GM23338 (cell line): ENCODE data around the gene PCP4.

Experiments used
- EZH2 ChIP-seq: fragments of 200-600 bp; sonication (generic); IDR thresholded peaks from one replicate; pipeline ENCODE4 v1.8.0; 2017; ENCODE audit warnings: antibody characterized with exemption, mild to moderate bottlenecking, low read depth; ENCODE audit not compliant: unreplicated experiment
- EZH2phosphoT487 ChIP-seq: fragments of 200-600 bp; sonication (generic); IDR thresholded peaks from one replicate; pipeline ENCODE4 v1.8.1; 2018; ENCODE audit warnings: antibody characterized with exemption; ENCODE audit not compliant: unreplicated experiment
- POLR2AphosphoS5 ChIP-seq: IDR thresholded peaks from 2 replicates; pipeline ENCODE4 v1.6.1; 2016; ENCODE audit warnings: antibody characterized with exemption, low read depth
- TF ChIP-seq, protein P1 (sequence below), 2 experiments: fragments of 200-600 bp in 1 of 2; sonication (generic) in 1 of 2; conservative IDR thresholded peaks; 2 replicates each; pipeline versions ENCODE4 v1.5.1 to v1.6.1; 2016 to 2017; ENCODE audit warnings: antibody characterized with exemption in 2 of 2, low read depth in 2 of 2, mild to moderate bottlenecking in 2 of 2, moderate library complexity in 1 of 2
- TF ChIP-seq, protein P2 (sequence below): IDR thresholded peaks from 2 replicates; pipeline ENCODE4 v1.6.1; 2016; ENCODE audit warnings: antibody characterized with exemption
- TF ChIP-seq, protein P3 (sequence below): IDR thresholded peaks from one replicate; pipeline ENCODE4 v1.6.1; 2018; ENCODE audit warnings: antibody characterized with exemption; ENCODE audit not compliant: unreplicated experiment

DNA sequence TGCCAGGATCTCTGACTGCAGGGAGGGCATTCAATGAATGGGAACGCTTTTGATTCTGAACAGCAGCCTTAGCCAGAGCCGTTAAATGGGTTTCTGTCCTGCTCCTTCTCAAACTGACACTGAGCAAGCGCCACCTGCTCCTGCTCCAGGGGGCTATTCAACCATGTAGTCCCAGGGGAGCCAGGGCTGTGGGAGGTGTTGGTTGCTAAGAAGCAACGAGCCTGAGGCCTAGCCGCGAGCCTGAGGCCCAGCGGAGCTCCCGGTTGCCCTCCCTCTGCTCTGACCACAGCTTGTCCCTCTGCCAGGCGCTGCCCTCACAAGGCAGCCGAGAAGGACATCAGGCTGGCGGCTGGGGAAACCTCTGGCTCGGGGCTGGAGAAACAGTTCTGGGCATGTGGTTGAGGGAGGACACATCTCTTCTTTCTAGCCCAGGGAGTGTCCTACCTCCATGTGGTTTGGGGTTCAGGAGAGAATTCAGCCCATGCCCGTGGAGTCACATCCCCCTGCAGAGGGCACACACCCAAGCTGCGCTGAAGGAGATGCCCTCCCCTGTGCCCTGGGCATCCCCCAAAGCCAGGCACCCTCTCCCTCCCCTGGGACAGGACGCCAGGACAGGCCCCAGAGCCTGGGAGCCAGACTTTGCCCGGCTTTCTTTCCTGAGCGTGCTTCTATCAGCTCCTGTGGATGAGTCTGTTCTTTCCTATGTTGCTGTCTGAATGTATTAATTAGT lies 18.0 kb downstream of the PCP4 start:
- TF ChIP-seq EZH2 (no peak), EZH2phosphoT487 (no peak), POLR2AphosphoS5 (no peak)
- TF ChIP-seq, protein P1, sequence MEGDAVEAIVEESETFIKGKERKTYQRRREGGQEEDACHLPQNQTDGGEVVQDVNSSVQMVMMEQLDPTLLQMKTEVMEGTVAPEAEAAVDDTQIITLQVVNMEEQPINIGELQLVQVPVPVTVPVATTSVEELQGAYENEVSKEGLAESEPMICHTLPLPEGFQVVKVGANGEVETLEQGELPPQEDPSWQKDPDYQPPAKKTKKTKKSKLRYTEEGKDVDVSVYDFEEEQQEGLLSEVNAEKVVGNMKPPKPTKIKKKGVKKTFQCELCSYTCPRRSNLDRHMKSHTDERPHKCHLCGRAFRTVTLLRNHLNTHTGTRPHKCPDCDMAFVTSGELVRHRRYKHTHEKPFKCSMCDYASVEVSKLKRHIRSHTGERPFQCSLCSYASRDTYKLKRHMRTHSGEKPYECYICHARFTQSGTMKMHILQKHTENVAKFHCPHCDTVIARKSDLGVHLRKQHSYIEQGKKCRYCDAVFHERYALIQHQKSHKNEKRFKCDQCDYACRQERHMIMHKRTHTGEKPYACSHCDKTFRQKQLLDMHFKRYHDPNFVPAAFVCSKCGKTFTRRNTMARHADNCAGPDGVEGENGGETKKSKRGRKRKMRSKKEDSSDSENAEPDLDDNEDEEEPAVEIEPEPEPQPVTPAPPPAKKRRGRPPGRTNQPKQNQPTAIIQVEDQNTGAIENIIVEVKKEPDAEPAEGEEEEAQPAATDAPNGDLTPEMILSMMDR (conservative IDR thresholded peaks at IDR 0.05; ENCODE audit: low read depth in 2 of 2) = no peak
- TF ChIP-seq, protein P2, sequence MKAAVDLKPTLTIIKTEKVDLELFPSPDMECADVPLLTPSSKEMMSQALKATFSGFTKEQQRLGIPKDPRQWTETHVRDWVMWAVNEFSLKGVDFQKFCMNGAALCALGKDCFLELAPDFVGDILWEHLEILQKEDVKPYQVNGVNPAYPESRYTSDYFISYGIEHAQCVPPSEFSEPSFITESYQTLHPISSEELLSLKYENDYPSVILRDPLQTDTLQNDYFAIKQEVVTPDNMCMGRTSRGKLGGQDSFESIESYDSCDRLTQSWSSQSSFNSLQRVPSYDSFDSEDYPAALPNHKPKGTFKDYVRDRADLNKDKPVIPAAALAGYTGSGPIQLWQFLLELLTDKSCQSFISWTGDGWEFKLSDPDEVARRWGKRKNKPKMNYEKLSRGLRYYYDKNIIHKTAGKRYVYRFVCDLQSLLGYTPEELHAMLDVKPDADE = no peak
- TF ChIP-seq, protein P3, sequence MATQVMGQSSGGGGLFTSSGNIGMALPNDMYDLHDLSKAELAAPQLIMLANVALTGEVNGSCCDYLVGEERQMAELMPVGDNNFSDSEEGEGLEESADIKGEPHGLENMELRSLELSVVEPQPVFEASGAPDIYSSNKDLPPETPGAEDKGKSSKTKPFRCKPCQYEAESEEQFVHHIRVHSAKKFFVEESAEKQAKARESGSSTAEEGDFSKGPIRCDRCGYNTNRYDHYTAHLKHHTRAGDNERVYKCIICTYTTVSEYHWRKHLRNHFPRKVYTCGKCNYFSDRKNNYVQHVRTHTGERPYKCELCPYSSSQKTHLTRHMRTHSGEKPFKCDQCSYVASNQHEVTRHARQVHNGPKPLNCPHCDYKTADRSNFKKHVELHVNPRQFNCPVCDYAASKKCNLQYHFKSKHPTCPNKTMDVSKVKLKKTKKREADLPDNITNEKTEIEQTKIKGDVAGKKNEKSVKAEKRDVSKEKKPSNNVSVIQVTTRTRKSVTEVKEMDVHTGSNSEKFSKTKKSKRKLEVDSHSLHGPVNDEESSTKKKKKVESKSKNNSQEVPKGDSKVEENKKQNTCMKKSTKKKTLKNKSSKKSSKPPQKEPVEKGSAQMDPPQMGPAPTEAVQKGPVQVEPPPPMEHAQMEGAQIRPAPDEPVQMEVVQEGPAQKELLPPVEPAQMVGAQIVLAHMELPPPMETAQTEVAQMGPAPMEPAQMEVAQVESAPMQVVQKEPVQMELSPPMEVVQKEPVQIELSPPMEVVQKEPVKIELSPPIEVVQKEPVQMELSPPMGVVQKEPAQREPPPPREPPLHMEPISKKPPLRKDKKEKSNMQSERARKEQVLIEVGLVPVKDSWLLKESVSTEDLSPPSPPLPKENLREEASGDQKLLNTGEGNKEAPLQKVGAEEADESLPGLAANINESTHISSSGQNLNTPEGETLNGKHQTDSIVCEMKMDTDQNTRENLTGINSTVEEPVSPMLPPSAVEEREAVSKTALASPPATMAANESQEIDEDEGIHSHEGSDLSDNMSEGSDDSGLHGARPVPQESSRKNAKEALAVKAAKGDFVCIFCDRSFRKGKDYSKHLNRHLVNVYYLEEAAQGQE = no peak
